ENCODE measurements around the gene COX20. TPM values are rescaled to one million over a fixed set of nuclear protein-coding genes. Genes with fewer than 3 reads are reported as not detected.

Gene COX20
- total and polyA plus RNA-seq, 2 of the 8 experiments (the other 6 are each of a cell fraction or from before 2014, with no cell fraction given): 17.5 to 28.8 TPM

GRCh38 chr1:244826712-244827111 lies 8.7 kb upstream of the COX20 start:
- Histone ChIP-seq H4K20me1 (replicated peaks in 1 of 2; ENCODE audit: control insufficient read depth in 1 of 2, insufficient read depth in 2 of 2, low read length in 2 of 2) (peaks cover 0 to 1% of the 10 kb centered on the region in 2 experiments), H2AFZ (ENCODE audit: low read length) (no peak overlapping the region), H2BK12ac (ENCODE audit: low read depth, low read length) (no peak overlapping the region), H3K36me3 (ENCODE audit: control insufficient read depth in 2 of 4, insufficient read depth in 4 of 4, low read length in 3 of 4) (no peaks in the 10 kb centered on the region), H3K9ac (replicated peaks in 1 of 4; ENCODE audit: extremely low read depth in 1 of 4, low read depth in 3 of 4, low read length in 3 of 4) (no peak overlapping the region), H3K23me2 (ENCODE audit: low read depth, low read length) (no peaks in the 10 kb centered on the region), H2BK20ac (ENCODE audit: low read length) (no peak overlapping the region), H3K4me1 (replicated peaks in 1 of 4; ENCODE audit: control insufficient read depth in 3 of 4, insufficient read depth in 4 of 4, low read length in 3 of 4) (peaks cover 0 to 5% (median 2%) of the 10 kb centered on the region in 4 experiments; a peak in 1 of 7 replicates), H3K9me3 (ENCODE audit: insufficient read depth in 2 of 2, low read depth in 1 of 2, low read length in 1 of 2) (no peaks in the 10 kb centered on the region), H3K79me2 (ENCODE audit: control insufficient read depth in 1 of 2, insufficient read depth in 2 of 2, low read length in 2 of 2) (peaks cover 0 to 4% of the 10 kb centered on the region in 2 experiments; a peak in 2 of 4 replicates), H4K91ac (replicated peaks; ENCODE audit: insufficient read length, low read length) (no peak overlapping the region), H2BK120ac (replicated peaks; ENCODE audit: low read depth, low read length) (no peak overlapping the region), H4K5ac (ENCODE audit: insufficient read length, low read depth, low read length) (no peak overlapping the region), H3K23ac (ENCODE audit: insufficient read length) (no peak overlapping the region), H3K4me3 (ENCODE audit: extremely low read depth in 1 of 4, insufficient read depth in 2 of 4, low read depth in 3 of 4, low read length in 4 of 4) (no peak overlapping the region), H3K4me2 (ENCODE audit: insufficient read depth in 1 of 2, low read depth in 2 of 2, low read length in 2 of 2) (no peak overlapping the region), H3K27ac (ENCODE audit: low read depth, low read length) (no peak overlapping the region), H2AK5ac (ENCODE audit: low read depth, low read length) (no peak overlapping the region), H3K79me1 (ENCODE audit: low read depth, low read length) (no peaks in the 10 kb centered on the region), H3K27me3 (replicated peaks in 1 of 4; ENCODE audit: control insufficient read depth in 3 of 4, extremely low read depth in 1 of 4, insufficient read depth in 3 of 4, low read length in 3 of 4) (no peaks in the 10 kb centered on the region), H4K8ac (ENCODE audit: extremely low read depth, insufficient read depth, low read length) (no peak overlapping the region), H3K56ac (replicated peaks; ENCODE audit: insufficient read length, low read depth, low read length) (no peak overlapping the region), H2BK5ac (ENCODE audit: low read depth, low read length) (no peak overlapping the region), H3K14ac (ENCODE audit: insufficient read length) (no peak overlapping the region), H3K18ac (ENCODE audit: extremely low read depth, low read length) (no peak overlapping the region), H2BK15ac (ENCODE audit: low read length) (no peak overlapping the region), H3K4ac (replicated peaks; ENCODE audit: insufficient read length, low read depth, low read length) (no peak overlapping the region)
- no peak for DNase-seq (ENCODE audit: low read depth in 1 of 2, low spot score in 2 of 2)
- WGBS, 2 experiments (ENCODE audit: extremely low coverage in 1 of 2, insufficient coverage in 1 of 2, insufficient read length in 1 of 2, insufficient replicate concordance in 2 of 2, low coverage in 1 of 2, low lambda C conversion rate in 2 of 2, missing lambda C conversion rate in 1 of 2): 98% methylated on average over 4 of the region's 4 CpGs; no CpG with 5 or more reads in 1 of the 2 experiments
- ChIA-PET POLR2A (ENCODE audit: partially characterized antibody) (interaction anchor here (0.7 to 18.5 kb wide), 6 partner anchors 7 to 31 kb away, joined by 3 to 677 read pairs (median 12); partner anchors contain the start of gene HNRNPU), CTCF (ENCODE audit: partially characterized antibody) (interaction anchor here (1.0 to 6.0 kb wide), 4 partner anchors 16 to 133 kb away, joined by 3 to 22 read pairs (median 4); no protein-coding TSS in a partner anchor)
- FAIRE-seq: no peak
- TF ChIP-seq GTF2F1 (IDR thresholded peaks at IDR 0.05; ENCODE audit: borderline replicate concordance, low read depth, low read length): no peak
- TF ChIP-seq GABPA (IDR thresholded peaks at IDR 0.05; ENCODE audit: borderline replicate concordance, insufficient read depth, low read length): no peak
- TF ChIP-seq POLR2A (IDR thresholded peaks at IDR 0.05; ENCODE audit: control extremely low read depth in 1 of 2, low read depth in 2 of 2, low read length in 2 of 2): no peak
- no peak for TF ChIP-seq EP300 (IDR thresholded peaks at IDR 0.05; ENCODE audit: borderline replicate concordance in 1 of 2, low read depth in 2 of 2, low read length in 2 of 2)
- TF ChIP-seq RBBP5 (IDR thresholded peaks at IDR 0.05; ENCODE audit: borderline replicate concordance, low read depth, low read length): no peak
- TF ChIP-seq NRF1 (IDR thresholded peaks at IDR 0.05; ENCODE audit: low read depth, low read length): no peak
- TF ChIP-seq SIRT6 (IDR thresholded peaks at IDR 0.05; ENCODE audit: low read length): no peak
- TF ChIP-seq CHD2 (IDR thresholded peaks at IDR 0.05; ENCODE audit: low read length): no peak
- no peak for TF ChIP-seq CBX5 (IDR thresholded peaks at IDR 0.05; ENCODE audit: low read depth, low read length)
- TF ChIP-seq CTBP2 (IDR thresholded peaks at IDR 0.05; ENCODE audit: borderline replicate concordance, insufficient read depth, insufficient read length, low read length): no peak
- no peak for TF ChIP-seq POLR2AphosphoS5 (IDR thresholded peaks at IDR 0.05; ENCODE audit: low read depth, low read length)
- TF ChIP-seq YY1 (IDR thresholded peaks at IDR 0.05; ENCODE audit: low read depth, low read length): no peak
- TF ChIP-seq SUZ12 (IDR thresholded peaks at IDR 0.05; ENCODE audit: low read length): no peak

Data from H1 (cell line).